SK-N-SH (cell line): Measurements from ENCODE around the gene OR14I1.

Experiments used
- NRF1 ChIP-seq: IDR thresholded peaks from 2 replicates; pipeline ENCODE4 v1.6.1; 2012; ENCODE audit warnings: low read depth, mild to moderate bottlenecking, low read length
- POLR2AphosphoS5 ChIP-seq: IDR thresholded peaks from 2 replicates; pipeline ENCODE4 v1.6.1; 2012; ENCODE audit warnings: low read depth, low read length
- SMC3 ChIP-seq: IDR thresholded peaks from 2 replicates; pipeline ENCODE4 v1.6.1; 2012; ENCODE audit warnings: low read depth, low read length, improper control_type of control experiment
- TAF1 ChIP-seq: IDR thresholded peaks from 2 replicates; pipeline ENCODE4 v1.6.1; 2012; ENCODE audit warnings: low read depth, mild to moderate bottlenecking, low read length, moderate library complexity, borderline replicate concordance
- TF ChIP-seq, protein P1 (sequence below): IDR thresholded peaks from 2 replicates; pipeline ENCODE4 v1.4.0; 2012; ENCODE audit warnings: low read depth
- TF ChIP-seq, protein P2 (sequence below): fragments of 200-600 bp; sonication (generic); IDR thresholded peaks from 2 replicates; pipeline ENCODE4 v1.6.1; 2017; ENCODE audit warnings: antibody characterized with exemption, mild to moderate bottlenecking, moderate library complexity
- TF ChIP-seq, protein P3 (sequence below): fragments of 150-350 bp; IDR thresholded peaks from 2 replicates; pipeline ENCODE4 v1.6.1; 2017; ENCODE audit warnings: antibody characterized with exemption, low read length, low read depth, borderline replicate concordance

DNA sequence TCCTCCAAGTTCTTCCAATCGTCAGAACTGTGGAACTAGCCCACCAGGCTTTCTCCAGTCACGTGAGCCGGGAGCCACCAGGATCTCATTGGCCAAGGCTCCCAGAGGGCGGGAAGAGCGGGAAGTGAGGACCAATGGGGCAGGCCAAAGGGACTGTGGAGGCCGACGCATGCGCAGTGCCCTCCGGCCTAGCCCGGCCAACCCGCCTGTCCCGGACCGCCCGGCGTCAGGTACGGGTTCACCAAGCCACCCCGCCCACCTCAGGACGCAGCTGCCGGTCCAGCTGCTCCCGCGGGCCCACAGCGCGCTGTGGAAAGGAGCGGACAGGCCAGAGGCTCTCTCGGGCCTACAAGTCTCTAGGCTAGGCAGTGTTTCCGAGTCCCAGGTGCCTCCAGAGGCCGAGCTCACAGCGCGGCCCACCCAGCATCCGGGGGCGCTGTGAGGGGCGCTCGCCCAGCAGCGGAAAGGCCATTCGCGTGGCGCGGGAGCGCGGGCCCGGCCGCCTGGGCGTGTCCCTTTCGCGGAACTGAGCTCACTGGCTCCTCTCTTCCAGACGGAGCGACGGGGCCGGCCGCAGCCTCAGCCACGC, 10.9 kb downstream of the OR14I1 start:
- TF ChIP-seq, protein P1, sequence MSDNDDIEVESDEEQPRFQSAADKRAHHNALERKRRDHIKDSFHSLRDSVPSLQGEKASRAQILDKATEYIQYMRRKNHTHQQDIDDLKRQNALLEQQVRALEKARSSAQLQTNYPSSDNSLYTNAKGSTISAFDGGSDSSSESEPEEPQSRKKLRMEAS = no peak
- TF ChIP-seq SMC3 (no peak), NRF1 (no peak), TAF1 (no peak), POLR2AphosphoS5 (no peak)
- TF ChIP-seq, protein P2, sequence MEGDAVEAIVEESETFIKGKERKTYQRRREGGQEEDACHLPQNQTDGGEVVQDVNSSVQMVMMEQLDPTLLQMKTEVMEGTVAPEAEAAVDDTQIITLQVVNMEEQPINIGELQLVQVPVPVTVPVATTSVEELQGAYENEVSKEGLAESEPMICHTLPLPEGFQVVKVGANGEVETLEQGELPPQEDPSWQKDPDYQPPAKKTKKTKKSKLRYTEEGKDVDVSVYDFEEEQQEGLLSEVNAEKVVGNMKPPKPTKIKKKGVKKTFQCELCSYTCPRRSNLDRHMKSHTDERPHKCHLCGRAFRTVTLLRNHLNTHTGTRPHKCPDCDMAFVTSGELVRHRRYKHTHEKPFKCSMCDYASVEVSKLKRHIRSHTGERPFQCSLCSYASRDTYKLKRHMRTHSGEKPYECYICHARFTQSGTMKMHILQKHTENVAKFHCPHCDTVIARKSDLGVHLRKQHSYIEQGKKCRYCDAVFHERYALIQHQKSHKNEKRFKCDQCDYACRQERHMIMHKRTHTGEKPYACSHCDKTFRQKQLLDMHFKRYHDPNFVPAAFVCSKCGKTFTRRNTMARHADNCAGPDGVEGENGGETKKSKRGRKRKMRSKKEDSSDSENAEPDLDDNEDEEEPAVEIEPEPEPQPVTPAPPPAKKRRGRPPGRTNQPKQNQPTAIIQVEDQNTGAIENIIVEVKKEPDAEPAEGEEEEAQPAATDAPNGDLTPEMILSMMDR = no peak
- TF ChIP-seq, protein P3, sequence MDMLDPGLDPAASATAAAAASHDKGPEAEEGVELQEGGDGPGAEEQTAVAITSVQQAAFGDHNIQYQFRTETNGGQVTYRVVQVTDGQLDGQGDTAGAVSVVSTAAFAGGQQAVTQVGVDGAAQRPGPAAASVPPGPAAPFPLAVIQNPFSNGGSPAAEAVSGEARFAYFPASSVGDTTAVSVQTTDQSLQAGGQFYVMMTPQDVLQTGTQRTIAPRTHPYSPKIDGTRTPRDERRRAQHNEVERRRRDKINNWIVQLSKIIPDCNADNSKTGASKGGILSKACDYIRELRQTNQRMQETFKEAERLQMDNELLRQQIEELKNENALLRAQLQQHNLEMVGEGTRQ = no peak
